Neural cell (in vitro differentiated cells): ENCODE results near the gene SNAPC2. TPM values are rescaled to one million over a fixed set of nuclear protein-coding genes. Genes with fewer than 3 reads are reported as not detected.

ENCODE experiments used
- H2AFZ ChIP-seq: fragments of 200-600, 300-800 bp; sonication (generic), shearing (Covaris generic); 2 replicates; pipeline ENCODE4 v1.6.0; 2014; ENCODE audit warnings: low read depth, mild to moderate bottlenecking, antibody characterized with exemption, low read length, moderate library complexity
- H3F3A ChIP-seq: fragments of 200-600 bp; shearing (Covaris generic); 2 replicates; pipeline ENCODE4 v1.6.1; 2016; ENCODE audit warnings: mild to moderate bottlenecking, moderate library complexity, mixed read lengths, antibody characterized with exemption, low read length; ENCODE audit not compliant: insufficient read depth, poor library complexity, severe bottlenecking
- H3K27ac ChIP-seq: fragments of 200-600, 300-800 bp; sonication (generic), shearing (Covaris generic); 2 replicates; pipeline ENCODE4 v1.5.1; 2014; ENCODE audit warnings: mild to moderate bottlenecking, low read length, moderate library complexity
- H3K27me3 ChIP-seq: fragments of 300-800, 200-600 bp; sonication (generic), shearing (Covaris generic); 2 replicates; pipeline ENCODE4 v1.6.0; 2014; ENCODE audit warnings: mild to moderate bottlenecking, low read depth, low read length, moderate library complexity; ENCODE audit not compliant: insufficient read depth
- H3K36me3 ChIP-seq: fragments of 300-800, 200-600 bp; sonication (generic), shearing (Covaris generic); 2 replicates; pipeline ENCODE4 v1.5.1; 2014; ENCODE audit warnings: mild to moderate bottlenecking, antibody characterized with exemption, low read length, moderate library complexity; ENCODE audit not compliant: insufficient read depth
- H3K4me2 ChIP-seq: fragments of 300-800, 200-600 bp; sonication (generic), shearing (Covaris generic); 2 replicates; pipeline ENCODE4 v1.6.0; 2014; ENCODE audit warnings: mild to moderate bottlenecking, low read length
- H3K4me3 ChIP-seq: fragments of 300-800, 200-600 bp; sonication (generic), shearing (Covaris generic); 2 replicates; pipeline ENCODE4 v1.5.1; 2014; ENCODE audit warnings: mild to moderate bottlenecking, low read length, moderate library complexity
- H3K79me2 ChIP-seq: fragments of 200-600 bp; shearing (Covaris generic); replicated peaks from 2 replicates; pipeline ENCODE4 v1.6.0; 2014; ENCODE audit warnings: mild to moderate bottlenecking, low read length, moderate library complexity; ENCODE audit not compliant: insufficient read depth
- H3K9ac ChIP-seq: fragments of 300-800, 200-600 bp; sonication (generic), shearing (Covaris generic); 2 replicates; pipeline ENCODE4 v1.6.1; 2016; ENCODE audit warnings: mild to moderate bottlenecking, low read length, mixed read lengths
- H3K9me2 ChIP-seq: fragments of 200-600 bp; shearing (Covaris generic); 2 replicates; pipeline ENCODE4 v1.6.1; 2016; ENCODE audit warnings: mild to moderate bottlenecking, low read length, mixed read lengths; ENCODE audit not compliant: insufficient read depth
- H3K9me3 ChIP-seq: fragments of 200-600, 300-800 bp; sonication (generic), shearing (Covaris generic); 2 replicates; pipeline ENCODE4 v1.6.1; 2016; ENCODE audit warnings: mild to moderate bottlenecking, mixed run types, low read length, moderate library complexity, mixed read lengths
- H4K20me1 ChIP-seq: fragments of 200-600 bp; shearing (Covaris generic); 2 replicates; pipeline ENCODE4 v1.6.1; 2016; ENCODE audit warnings: mild to moderate bottlenecking, mixed run types; ENCODE audit not compliant: insufficient read depth
- CTCF ChIP-seq: fragments of 450-650 bp; IDR thresholded peaks from 2 replicates; pipeline ENCODE4 v1.5.1; 2014; ENCODE audit warnings: antibody characterized with exemption, mild to moderate bottlenecking, moderate library complexity; ENCODE audit not compliant: poor library complexity, severe bottlenecking
- EP300 ChIP-seq: fragments of 450-650 bp; conservative IDR thresholded peaks from 2 replicates; pipeline ENCODE4 v1.6.1; 2014; ENCODE audit warnings: antibody characterized with exemption, mild to moderate bottlenecking, moderate library complexity; ENCODE audit not compliant: poor library complexity, severe bottlenecking
- EZH2 ChIP-seq: fragments of 200-600, 300-800 bp; shearing (Covaris generic), sonication (generic); IDR thresholded peaks from 2 replicates; pipeline ENCODE4 v1.6.1; 2014; ENCODE audit warnings: antibody characterized with exemption, low read length, borderline replicate concordance, mild to moderate bottlenecking; ENCODE audit not compliant: insufficient read depth, poor library complexity, severe bottlenecking
- MXI1 ChIP-seq: fragments of 450-650 bp; conservative IDR thresholded peaks from 2 replicates; pipeline ENCODE4 v1.6.1; 2014; ENCODE audit warnings: antibody characterized with exemption, mild to moderate bottlenecking; ENCODE audit not compliant: poor library complexity, severe bottlenecking
- POLR2AphosphoS5 ChIP-seq: IDR thresholded peaks from 2 replicates; pipeline ENCODE4 v1.6.1; 2012
- RAD21 ChIP-seq: fragments of 450-650 bp; conservative IDR thresholded peaks from 2 replicates; pipeline ENCODE4 v1.6.1; 2014; ENCODE audit warnings: antibody characterized with exemption, mild to moderate bottlenecking, moderate library complexity
- REST ChIP-seq: IDR thresholded peaks from 2 replicates; pipeline ENCODE4 v1.6.1; 2012; ENCODE audit warnings: borderline replicate concordance
- SMC3 ChIP-seq: fragments of 450-650 bp; conservative IDR thresholded peaks from 2 replicates; pipeline ENCODE4 v1.6.1; 2014; ENCODE audit warnings: antibody characterized with exemption, mild to moderate bottlenecking, moderate library complexity; ENCODE audit not compliant: poor library complexity
- TAF1 ChIP-seq: IDR thresholded peaks from 2 replicates; pipeline ENCODE4 v1.6.1; 2012; ENCODE audit warnings: low read depth
- polyA plus RNA-seq: library from polyadenylated mRNA; depleted of rRNA; stranded (reverse); fragments of >200 nt; gene quantifications from 2 replicates; pipeline ENCODE4 v1.2.3, GENCODE V29; 2014

SNAPC2 gene
- polyA plus RNA-seq, 1 donor from 2014 or later: 12.8 TPM

- Histone ChIP-seq H3K9me2 (no peaks in the 10 kb centered on the region), H4K20me1 (no peaks in the 10 kb centered on the region), H3K4me3 (peak overlapping the region; percentile 92), H3K27ac (peak overlapping the region; percentile 16), H2AFZ (no peak overlapping the region), H3K9ac (no peak overlapping the region), H3K36me3 (no peaks in the 10 kb centered on the region), H3K27me3 (no peaks in the 10 kb centered on the region), H3F3A (peaks cover 6% of the 10 kb centered on the region), H3K4me2 (no peak overlapping the region), H3K79me2 (peaks cover 13% of the 10 kb centered on the region), H3K9me3 (no peaks in the 10 kb centered on the region)
- no peak for TF ChIP-seq SMC3
- TF ChIP-seq EZH2: no peak
Measured at GRCh38 chr19:7871437-7872305, 48.5 kb upstream of the SNAPC2 start.

GRCh38 chr19:7872306-7873204, 47.6 kb upstream of the SNAPC2 start:
- H3F3A ChIP-seq: peaks cover 6% of the 10 kb centered on the region
- peak overlapping the region; percentile 88 for H3K4me2 ChIP-seq
- TF ChIP-seq MXI1 (no peak), REST (no peak), CTCF (no peak), SMC3 (no peak), EZH2 (no peak), EP300 (no peak), TAF1 (no peak), RAD21 (no peak), POLR2AphosphoS5 (no peak)
- no peaks in the 10 kb centered on the region for H3K36me3 ChIP-seq
- no peak overlapping the region for H3K27ac ChIP-seq
- H3K4me3 ChIP-seq: peak overlapping the region; percentile 92
- peaks cover 13% of the 10 kb centered on the region for H3K79me2 ChIP-seq
- H2AFZ ChIP-seq: no peak overlapping the region
- H3K9me2 ChIP-seq: no peaks in the 10 kb centered on the region
- no peaks in the 10 kb centered on the region for H4K20me1 ChIP-seq
- no peaks in the 10 kb centered on the region for H3K27me3 ChIP-seq
- no peaks in the 10 kb centered on the region for H3K9me3 ChIP-seq
- peak overlapping the region; percentile 98 for H3K9ac ChIP-seq
